Inferior parietal cortex (tissue), 1 donor: Measurements from ENCODE around the gene DAAM1.

ENCODE experiments used
- DNase-seq: peaks from one replicate; pipeline ENCODE4 v3.0.0-alpha.2; 2016; ENCODE audit errors: extremely low spot score

Gene DAAM1

DNA sequence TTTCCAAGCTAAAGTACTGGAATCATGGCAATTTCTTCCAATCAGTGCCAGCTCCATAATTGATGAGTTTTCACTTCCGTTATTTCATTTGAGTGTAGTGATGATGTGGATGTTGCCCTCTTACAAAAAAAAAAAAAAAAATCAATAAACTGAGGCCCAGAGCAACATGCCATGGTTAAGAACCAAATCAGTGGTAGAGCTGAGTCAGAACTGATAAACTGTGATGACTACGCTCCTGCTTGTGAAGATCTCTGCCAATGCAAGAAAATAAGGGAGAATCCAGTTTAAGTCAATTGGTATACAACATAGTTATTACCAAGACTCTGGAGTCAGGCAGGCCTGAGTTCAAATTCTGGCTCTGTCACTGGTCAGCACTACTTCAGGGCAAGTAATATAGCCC is 174.0 kb downstream of the DAAM1 start:
- DNase-seq = no peak

DNA sequence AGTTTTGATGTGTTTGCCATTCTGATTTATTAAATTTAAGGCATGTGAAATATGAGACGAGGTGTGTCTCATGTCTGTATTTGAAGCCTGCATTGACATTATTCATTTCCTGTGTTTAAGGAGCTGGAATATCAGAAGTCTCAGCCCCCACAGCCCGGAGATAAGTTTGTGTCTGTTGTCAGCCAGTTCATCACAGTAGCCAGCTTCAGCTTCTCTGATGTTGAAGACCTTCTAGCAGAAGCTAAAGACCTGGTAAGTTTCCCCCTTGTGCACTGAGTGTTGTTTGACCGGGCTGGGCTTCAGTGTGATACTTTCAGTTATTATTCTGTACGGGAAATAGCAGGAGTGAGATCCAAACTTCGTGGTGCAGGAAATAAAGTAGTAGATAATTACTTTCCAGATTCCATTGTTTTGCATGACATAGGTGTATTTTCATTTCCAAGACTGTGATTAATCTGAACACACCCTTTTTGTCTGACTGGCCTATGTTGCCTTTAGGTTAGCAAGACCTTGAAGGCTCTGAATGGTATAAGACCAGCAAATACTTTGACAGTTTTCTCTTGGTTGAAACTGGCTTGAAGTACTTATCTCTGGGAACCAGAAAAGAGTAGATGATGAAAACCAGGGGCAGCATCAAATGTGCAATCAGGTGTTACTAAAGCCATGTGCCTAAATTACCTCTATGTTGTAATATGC is 175.2 kb downstream of the DAAM1 start:
- DNase-seq = no peak

DNA sequence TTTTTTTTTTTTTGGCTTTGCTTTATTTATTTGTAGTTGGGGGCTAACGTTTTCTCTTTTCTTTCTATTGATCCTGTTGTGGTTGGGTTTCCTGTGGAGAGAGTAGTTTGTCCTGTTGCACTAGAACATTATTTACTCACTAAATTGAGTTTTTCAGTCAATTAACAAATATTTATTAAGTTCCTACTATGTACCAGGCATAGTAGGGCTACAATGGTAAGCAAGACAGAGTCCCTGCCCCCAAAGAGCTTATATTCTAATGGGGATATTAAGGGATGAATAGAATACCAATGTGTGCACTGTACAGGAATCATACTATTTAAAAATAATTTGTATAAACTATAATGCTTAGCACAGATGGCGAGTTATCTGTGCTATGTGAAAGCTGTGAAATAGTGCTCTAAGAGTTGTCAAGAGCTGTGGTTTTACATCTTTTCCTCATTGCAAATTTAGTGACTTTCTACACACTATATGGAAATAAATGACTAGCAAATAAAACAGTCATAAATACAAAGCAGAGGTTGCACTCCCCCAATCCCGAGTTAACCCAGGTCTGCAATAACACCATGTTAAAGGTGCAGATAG is 181.8 kb downstream of the DAAM1 start:
- peak; percentile 34 for DNase-seq

- DNase-seq = no peak
These were observed 183.3 kb downstream of the DAAM1 start for GRCh38 chr14:59371771-59372170.

- DNase-seq = no peak
These were observed 185.6 kb downstream of the DAAM1 start for GRCh38 chr14:59374048-59374447.

DNA sequence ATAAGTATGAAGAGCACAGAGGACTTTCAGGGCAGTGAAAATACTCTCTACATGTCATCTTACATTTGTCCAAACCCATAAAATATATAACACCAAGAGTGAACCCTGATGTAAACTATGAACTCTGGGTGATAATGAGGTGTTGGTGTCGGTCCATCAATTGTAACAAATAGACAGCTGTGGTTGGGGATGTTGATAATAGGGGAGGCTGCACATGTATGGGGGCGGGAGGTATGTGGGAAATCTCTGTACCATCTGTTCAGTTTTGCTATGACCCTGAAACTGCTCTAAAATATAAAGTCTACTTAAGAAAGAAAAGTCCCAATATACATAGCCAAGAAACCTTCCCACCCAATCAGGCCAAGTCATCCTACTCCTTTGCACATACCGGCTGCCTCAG is 188.2 kb downstream of the DAAM1 start:
- DNase-seq = no peak

GRCh38 chr14:59377491-59377890 is 189.0 kb downstream of the DAAM1 start:
- no peak for DNase-seq

GRCh38 chr14:59377991-59378601 is 189.6 kb downstream of the DAAM1 start:
- no peak for DNase-seq

- no peak for DNase-seq
These were observed 201.5 kb downstream of the DAAM1 start for GRCh38 chr14:59389936-59390335.

- no peak for DNase-seq
These were observed 202.9 kb downstream of the DAAM1 start for GRCh38 chr14:59391388-59391787.

DNA sequence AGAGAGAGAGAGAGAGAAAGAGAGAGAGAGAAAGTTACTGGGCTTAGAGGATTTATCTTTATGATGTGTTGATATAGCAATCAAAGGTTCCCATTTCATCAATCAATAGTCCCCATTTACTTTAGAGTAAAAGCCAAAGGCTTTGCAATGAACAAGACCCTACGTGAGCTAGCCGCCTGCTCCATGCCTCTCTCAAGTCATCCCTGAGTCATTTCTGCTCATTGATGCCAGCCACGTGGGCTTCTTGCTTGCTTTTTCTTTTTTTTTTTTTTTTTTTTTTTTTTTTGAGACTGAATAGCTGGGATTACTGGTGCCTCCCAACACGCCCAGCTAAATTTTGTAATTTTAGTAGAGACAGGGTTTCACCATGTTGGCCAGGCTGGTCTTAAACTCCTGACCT is 205.8 kb downstream of the DAAM1 start:
- DNase-seq = no peak

- DNase-seq = no peak
These were observed 207.2 kb downstream of the DAAM1 start for GRCh38 chr14:59395672-59396071.

DNA sequence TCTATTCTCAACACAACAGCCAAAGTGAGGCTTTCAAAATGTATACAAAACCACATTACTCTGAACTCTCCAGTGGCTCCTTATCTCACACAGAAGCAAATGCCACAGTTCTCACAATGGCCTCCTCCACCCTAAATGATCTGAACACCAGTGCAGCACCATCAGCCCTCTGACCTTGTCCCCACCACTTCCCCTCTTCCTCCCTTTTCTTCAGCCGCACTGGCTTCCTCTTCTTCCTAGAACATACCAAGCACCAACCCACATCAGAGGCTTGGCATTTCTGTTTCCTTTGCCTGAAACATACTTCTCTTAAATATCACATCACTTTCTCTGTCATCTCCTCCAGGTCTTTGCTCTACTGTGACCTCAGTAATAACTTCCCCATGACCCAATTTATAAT is 210.4 kb downstream of the DAAM1 start:
- DNase-seq = no peak

DNA sequence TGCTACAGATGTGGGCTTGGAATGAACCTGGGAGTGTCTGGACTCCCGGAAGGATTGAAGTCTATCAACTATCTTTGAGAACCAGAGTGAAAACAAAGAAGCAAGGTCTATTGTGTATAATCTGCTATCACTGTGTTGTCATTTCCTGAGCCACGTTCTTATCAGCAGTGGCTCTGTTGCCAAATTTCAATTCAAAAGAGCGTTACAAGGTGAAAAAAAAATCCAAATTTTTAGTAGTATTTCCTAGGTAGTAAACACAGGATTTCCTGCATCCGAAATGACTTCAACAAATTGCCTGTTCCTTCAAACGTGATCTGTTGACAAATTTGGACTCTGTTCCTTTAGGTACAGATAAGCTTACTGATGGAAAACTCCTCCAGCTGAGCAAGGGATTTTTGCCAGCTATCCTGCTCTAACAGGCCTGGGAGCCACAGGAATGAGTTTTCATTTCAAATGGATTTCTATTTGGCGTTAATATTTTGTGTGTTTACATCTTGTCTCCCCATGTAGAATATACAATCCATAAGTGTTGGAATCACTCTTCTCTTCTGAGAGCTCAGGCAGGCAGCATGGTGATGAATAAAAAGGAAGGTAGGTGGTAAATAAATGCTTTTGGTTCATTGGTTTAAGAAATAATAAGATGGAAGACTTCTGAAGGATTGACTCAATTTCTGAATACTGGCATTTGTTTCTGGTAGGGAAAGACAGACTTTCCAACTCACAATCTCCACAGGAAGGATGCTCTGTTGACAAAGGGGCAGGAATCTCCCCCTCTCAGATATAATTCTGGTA is 218.2 kb downstream of the DAAM1 start:
- no peak for DNase-seq

- DNase-seq = no peak
These were observed 219.0 kb downstream of the DAAM1 start for GRCh38 chr14:59407246-59408010.

- DNase-seq = no peak
These were observed 227.6 kb downstream of the DAAM1 start for GRCh38 chr14:59415836-59416602.

DNA sequence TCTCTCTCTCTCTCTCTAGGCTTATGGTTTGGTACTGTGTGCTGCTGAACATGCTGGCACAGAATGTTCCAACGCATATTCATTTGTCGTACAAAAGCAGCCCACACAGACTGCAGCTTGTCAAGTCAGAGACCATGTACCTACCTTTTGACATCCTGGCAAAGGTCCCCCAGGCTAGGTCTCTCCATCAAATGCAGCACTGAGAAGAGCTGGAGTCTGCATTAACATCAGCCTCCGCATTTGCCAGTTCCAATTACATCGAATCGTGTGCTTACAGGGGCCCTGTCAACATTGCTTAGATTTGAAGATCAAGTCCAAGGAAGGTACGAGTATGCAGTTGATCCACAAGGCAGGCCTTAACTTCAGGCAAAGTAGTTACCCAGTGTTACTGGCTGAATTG is 228.8 kb downstream of the DAAM1 start:
- DNase-seq = no peak

DNA sequence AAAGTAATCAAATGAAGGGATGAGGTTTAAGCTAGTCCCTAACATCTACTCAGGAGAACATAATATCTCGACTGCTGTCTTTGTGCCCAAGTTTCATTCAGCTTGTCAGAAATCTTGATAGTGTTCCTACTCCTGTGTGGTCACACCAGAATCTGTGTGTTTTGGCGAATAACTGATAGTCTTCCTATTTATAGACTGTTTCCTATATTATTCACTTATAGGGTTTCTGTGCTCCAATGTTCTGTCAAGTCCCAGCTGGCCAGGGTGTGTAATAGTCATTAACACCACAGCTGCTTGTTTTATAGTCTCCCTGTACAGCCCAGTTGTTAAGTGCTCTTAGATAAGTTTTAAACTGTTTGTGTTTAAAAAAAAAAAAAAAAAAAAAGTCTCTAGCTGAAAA is 230.8 kb downstream of the DAAM1 start:
- DNase-seq = no peak
